Tibial artery (tissue), 4 donors: ENCODE results near the gene CLCN7.

Experiments used
- DNase-seq, 2 donors: peaks; one replicate each; pipeline ENCODE4 v3.0.0-alpha.2; 2019
- H3K27ac ChIP-seq, 2 donors: fragments of 200-600 bp; sonication (generic) in 1 of 2; 1 replicate in 1 of 2; 2 replicates in 1 of 2; pipeline ENCODE4 v1.5.1; 2018 to 2019; ENCODE audit warnings: mild to moderate bottlenecking in 1 of 2
- H3K27me3 ChIP-seq, 2 donors: fragments of 200-600 bp; sonication (generic) in 1 of 2; one replicate each; pipeline versions ENCODE4 v1.5.1 to v1.6.0; 2016 to 2019
- H3K36me3 ChIP-seq, 3 donors: fragments of 200-600 bp; sonication (generic) in 2 of 3; one replicate each; pipeline ENCODE4 v1.5.1; 2016 to 2019; ENCODE audit warnings: mild to moderate bottlenecking in 2 of 3
- H3K4me1 ChIP-seq, 4 donors: fragments of 200-600 bp; sonication (generic) in 2 of 4; 1 replicate in 3 of 4; 2 replicates in 1 of 4; pipeline ENCODE4 v1.5.1; 2016 to 2019
- H3K4me3 ChIP-seq, 2 donors: fragments of 200-600 bp; sonication (generic) in 1 of 2; 1 replicate in 1 of 2; 2 replicates in 1 of 2; pipeline ENCODE4 v1.5.1; 2018 to 2019; ENCODE audit warnings: mild to moderate bottlenecking in 2 of 2
- H3K9me3 ChIP-seq, 3 donors: fragments of 200-600 bp; sonication (generic) in 1 of 3; one replicate each; pipeline ENCODE4 v1.5.1; 2016 to 2019
- intact Hi-C: fragments of 100-400 bp; cut with DNase I; formaldehyde crosslinking; loops from one replicate; pipeline ENCODE4 v1.15.0; 2023; ENCODE audit warnings: low total_unique reads
- TF ChIP-seq, protein P1 (sequence below), 2 experiments: fragments of 200-600 bp in 1 of 2; fragments of 450-650 bp in 1 of 2; IDR thresholded peaks; one replicate each; pipeline ENCODE4 v1.5.1; 2017 to 2019; ENCODE audit warnings: antibody characterized with exemption in 2 of 2, mild to moderate bottlenecking in 1 of 2, moderate library complexity in 1 of 2

CLCN7 gene

DNA sequence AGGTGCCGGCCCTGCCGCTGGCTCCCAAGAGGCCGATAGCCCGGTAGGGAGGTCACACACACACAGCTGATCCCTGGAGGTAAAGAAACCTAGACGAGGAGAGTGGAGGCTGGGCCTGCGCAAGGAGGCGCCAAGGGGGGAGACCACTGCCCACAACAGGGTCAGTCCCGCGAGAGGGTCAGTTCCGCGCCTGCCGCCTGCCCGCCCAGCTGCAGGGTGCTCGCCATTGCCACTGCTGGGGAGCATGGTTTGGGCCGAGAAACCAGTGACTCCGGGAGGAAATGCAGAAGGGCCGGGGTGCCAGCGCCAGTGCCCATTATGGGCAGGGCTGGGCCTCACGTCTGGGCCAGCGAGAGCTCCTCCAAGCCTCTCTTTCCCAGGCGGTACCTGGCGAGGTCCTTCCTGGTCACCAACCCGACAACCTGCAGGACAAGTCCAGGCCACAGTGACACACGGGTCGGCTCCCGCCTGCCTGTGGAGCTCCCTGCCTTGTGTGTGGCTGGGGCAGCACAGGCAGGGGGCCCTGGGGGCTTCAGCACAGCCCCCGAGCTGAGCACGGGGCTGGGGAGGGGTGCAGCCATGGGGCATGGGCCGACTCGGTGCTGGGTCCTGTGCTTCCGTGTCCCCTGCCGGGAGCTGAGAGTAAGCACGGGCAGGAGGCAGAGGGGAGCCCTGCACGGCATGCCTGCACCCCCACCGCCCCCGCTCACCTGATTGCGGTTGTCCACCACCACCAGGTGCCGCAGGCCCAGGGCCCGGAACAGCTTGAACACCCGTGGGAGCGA is 28.3 kb downstream of the CLCN7 start:
- Histone ChIP-seq H3K36me3 (peaks cover 36 to 66% (median 62%) of the 10 kb centered on the region in 3 donors), H3K4me1 (no peaks in the 10 kb centered on the region)

DNA sequence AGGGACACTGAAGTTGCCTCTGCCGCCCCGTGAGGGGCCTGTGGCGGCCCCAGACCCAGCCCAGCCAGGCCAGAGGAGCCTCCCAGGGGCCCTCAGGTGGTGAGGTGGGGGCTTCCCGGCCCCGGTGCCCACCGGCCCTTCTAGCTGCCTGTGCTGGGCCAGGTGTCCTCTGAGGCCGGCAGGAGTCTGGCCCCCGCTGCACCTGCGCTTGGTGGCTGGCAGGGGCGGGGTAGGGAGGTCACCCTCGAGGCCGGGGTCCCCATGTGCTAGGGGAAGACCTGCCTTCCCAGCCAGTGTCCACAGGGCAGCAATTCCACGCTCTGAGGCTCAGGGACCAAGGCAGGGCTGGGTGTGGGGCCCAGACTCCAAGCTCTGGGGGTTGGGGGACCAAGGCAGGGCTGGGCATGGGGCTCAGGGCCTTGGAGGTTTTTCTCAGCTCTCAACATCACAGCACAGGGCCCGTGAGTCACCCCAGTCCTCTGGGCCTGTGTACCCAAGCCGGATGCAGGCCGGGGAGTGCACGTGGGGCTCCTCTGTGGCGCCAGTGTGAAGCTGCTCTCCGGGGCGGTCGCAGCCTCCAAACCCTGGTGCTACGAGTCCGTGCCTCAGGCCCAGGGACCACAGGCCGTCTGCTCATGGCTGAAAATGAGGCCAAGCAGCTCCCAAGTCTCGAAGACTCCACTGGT is 29.2 kb downstream of the CLCN7 start:
- Histone ChIP-seq H3K36me3 (peaks cover 35 to 58% (median 53%) of the 10 kb centered on the region in 3 donors), H3K27ac (no peak overlapping the region), H3K4me1 (no peaks in the 10 kb centered on the region), H3K27me3 (no peaks in the 10 kb centered on the region), H3K9me3 (no peaks in the 10 kb centered on the region), H3K4me3 (no peak overlapping the region)
- TF ChIP-seq, protein P1, sequence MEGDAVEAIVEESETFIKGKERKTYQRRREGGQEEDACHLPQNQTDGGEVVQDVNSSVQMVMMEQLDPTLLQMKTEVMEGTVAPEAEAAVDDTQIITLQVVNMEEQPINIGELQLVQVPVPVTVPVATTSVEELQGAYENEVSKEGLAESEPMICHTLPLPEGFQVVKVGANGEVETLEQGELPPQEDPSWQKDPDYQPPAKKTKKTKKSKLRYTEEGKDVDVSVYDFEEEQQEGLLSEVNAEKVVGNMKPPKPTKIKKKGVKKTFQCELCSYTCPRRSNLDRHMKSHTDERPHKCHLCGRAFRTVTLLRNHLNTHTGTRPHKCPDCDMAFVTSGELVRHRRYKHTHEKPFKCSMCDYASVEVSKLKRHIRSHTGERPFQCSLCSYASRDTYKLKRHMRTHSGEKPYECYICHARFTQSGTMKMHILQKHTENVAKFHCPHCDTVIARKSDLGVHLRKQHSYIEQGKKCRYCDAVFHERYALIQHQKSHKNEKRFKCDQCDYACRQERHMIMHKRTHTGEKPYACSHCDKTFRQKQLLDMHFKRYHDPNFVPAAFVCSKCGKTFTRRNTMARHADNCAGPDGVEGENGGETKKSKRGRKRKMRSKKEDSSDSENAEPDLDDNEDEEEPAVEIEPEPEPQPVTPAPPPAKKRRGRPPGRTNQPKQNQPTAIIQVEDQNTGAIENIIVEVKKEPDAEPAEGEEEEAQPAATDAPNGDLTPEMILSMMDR (IDR thresholded peaks at IDR 0.05): no peak
- DNase-seq: no peak
- intact Hi-C loops: no loop called here

More for the DNA sequence above, 28.3 kb downstream of the CLCN7 start:
- no peak for DNase-seq
- TF ChIP-seq, protein P1 (IDR thresholded peaks at IDR 0.05): no peak
- Histone ChIP-seq H3K27ac (no peak overlapping the region), H3K9me3 (no peaks in the 10 kb centered on the region), H3K27me3 (no peaks in the 10 kb centered on the region), H3K4me3 (no peak overlapping the region)
- intact Hi-C loops: no loop called here

DNA sequence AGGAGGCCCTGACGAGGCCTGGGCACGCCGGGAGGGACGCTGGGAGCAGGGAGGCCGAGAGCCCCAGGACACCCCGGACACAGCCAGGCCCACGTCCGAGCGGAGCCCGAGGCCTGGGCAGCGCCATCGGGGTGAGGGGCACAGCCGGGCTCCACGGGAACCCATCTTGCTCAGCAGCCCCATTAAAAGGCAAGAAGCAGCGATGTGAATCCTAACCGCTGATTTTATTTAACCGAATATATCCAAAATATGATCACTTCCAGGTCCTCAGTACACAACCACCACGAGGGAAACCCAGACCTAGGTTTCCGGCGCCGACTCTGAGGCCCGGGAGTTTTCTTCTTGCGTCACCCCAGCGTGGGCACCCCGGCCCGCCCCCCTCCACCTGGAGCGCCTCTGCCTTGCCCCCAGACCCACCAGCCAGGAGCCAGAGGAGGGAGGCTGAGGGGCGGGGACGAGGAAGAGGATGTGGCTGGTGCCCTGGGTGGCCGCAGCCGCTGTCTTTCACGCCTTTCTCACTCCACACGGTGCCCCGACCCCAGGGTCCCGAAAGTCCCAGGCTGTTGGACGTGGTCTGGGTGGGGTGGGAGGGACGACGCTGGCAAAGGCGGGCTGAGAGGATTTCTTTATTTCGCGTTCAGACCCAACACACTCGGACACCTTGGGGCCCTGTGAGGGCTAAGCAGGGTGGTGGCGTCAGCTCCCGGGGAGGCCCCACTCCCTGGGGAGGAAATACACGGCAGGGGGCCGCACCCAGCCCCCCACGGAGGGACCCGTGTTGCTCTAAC is 29.9 kb downstream of the CLCN7 start:
- H3K27ac ChIP-seq: no peak overlapping the region
- no peak for DNase-seq
- H3K27me3 ChIP-seq: no peaks in the 10 kb centered on the region
- peaks cover 33 to 50% (median 46%) of the 10 kb centered on the region in 3 donors for H3K36me3 ChIP-seq
- no peak overlapping the region for H3K4me3 ChIP-seq
- H3K9me3 ChIP-seq: no peaks in the 10 kb centered on the region
- TF ChIP-seq, protein P1 (IDR thresholded peaks at IDR 0.05): no peak
- intact Hi-C loops: no loop called here
- H3K4me1 ChIP-seq: no peaks in the 10 kb centered on the region

DNA sequence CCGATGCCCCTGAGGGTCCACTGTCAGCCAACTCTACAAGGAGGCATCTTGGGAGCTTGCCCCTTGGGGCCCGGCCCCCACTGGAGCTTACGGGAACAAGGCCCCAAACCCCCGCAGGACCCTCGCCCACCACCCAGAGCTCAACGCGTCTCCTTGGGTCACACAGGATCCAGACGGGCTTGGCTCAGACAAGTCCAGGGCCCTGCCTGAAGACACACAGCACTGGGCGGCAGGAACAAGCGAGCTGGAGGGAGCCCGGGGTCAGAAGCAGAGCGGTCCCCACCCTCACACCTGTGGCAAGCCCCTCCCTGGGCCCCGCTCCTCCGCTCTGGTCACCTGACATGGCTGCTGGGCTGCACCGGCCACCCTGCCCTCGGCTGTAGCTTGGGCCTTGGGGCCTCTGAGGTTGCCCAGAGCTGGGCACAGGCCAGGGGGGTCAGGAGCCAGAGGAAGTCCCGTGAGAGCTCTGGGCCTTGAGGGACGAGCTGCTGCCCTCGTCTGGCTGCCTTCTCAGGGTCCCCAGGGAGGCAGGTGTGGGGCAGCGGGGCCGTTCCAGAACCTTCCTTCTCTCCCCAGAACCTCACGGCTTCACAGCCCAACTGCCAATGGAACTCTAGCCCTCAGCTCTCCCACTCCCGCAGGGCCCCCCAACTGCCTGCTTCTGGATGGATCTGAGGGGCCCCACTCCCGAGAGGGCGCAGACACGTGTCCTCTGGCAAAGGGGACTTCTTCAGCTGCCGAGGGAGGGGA is 30.7 kb downstream of the CLCN7 start, which contains the start of gene CCDC154:
Gene CCDC154, minus strand, starts transcription at position 577 of the 750 bp plus-strand sequence. Its CDS starts 234 bp downstream, at position 343.
- H3K27me3 ChIP-seq: no peaks in the 10 kb centered on the region
- TF ChIP-seq, protein P1 (IDR thresholded peaks at IDR 0.05): no peak
- H3K4me3 ChIP-seq: no peak within 1 kb of the TSS
- peaks cover 28 to 43% (median 38%) of the 10 kb centered on the region in 3 donors for H3K36me3 ChIP-seq
- no peak within 1 kb of the TSS for H3K27ac ChIP-seq
- no peak for DNase-seq
- intact Hi-C loops: no loop called here
- no peaks in the 10 kb centered on the region for H3K4me1 ChIP-seq
- no peaks in the 10 kb centered on the region for H3K9me3 ChIP-seq

DNA sequence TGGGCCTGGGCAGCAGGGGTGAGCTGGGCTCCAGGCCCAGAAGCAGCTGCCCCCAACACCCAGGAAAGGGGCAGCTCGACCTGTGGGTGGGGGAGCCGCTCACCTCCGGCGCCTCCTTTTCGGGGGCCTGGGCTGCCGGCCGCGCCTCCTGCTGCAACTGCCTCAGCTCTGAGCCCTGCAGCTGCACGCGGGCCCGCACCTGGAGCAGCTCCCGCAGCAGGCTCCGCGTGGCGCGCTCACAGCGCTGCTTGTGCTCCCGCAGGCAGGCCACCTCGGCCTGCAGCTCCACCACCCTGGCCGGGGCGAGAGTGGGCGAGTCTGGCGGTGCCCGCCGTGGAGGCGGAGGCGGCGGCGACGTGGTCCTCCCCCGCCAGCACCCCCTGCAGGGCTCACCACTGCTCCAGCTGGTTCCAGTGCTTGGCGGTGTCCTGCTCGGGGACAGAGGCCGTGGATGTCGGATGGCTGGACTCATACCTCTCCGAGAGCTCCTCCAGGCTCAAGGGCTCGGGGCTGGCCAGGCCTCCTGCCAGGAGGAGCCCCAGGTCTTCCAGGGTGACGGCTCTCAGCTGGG is 31.3 kb downstream of the CLCN7 start:
- peaks cover 21 to 38% (median 32%) of the 10 kb centered on the region in 3 donors for H3K36me3 ChIP-seq
- TF ChIP-seq, protein P1 (IDR thresholded peaks at IDR 0.05): no peak
- H3K4me3 ChIP-seq: no peak overlapping the region
- no peak for DNase-seq
- no peaks in the 10 kb centered on the region for H3K4me1 ChIP-seq
- no peaks in the 10 kb centered on the region for H3K27me3 ChIP-seq
- no peak overlapping the region for H3K27ac ChIP-seq
- no peaks in the 10 kb centered on the region for H3K9me3 ChIP-seq
- intact Hi-C loops: no loop called here
